HEK293 (cell line): ENCODE results near the gene SCN8A.

Experiments
- CTCF ChIA-PET: fragments of 350-600 bp; formaldehyde crosslinking; extraction: SDS; loops from one replicate; lab custom pipeline; 2021; ENCODE audit warnings: antibody characterized with exemption; lab: Yijun Ruan, JAX
- POLR2A ChIA-PET: fragments of 300-600 bp; formaldehyde crosslinking; extraction: SDS; loops from one replicate; lab custom pipeline; 2020; ENCODE audit warnings: antibody characterized with exemption, inconsistent platforms; lab: Yijun Ruan, JAX
- H3K27ac ChIP-seq: fragments of 200-500 bp; sonication (Bioruptor generic); 2 replicates; pipeline ENCODE4 v1.5.1; 2014; ENCODE audit warnings: low read depth, low read length, control low read depth, inconsistent platforms; ENCODE audit errors: extremely low read depth
- H3K36me3 ChIP-seq, 2 experiments: fragments of 200-500 bp in 1 of 2; sonication (Bioruptor generic) in 1 of 2; 1 replicate in 1 of 2; 2 replicates in 1 of 2; pipeline ENCODE4 v1.5.1; 2014 to 2017; ENCODE audit warnings: inconsistent platforms in 2 of 2, low read length in 2 of 2; ENCODE audit not compliant: control insufficient read depth in 2 of 2, insufficient read depth in 1 of 2
- H3K4me1 ChIP-seq: fragments of 200-500 bp; sonication (Bioruptor generic); 2 replicates; pipeline ENCODE4 v1.5.1; 2014; ENCODE audit warnings: mild to moderate bottlenecking, low read length, inconsistent platforms; ENCODE audit not compliant: control insufficient read depth, insufficient read depth
- H3K4me3 ChIP-seq: 2 replicates; pipeline ENCODE4 v1.5.1; 2011; ENCODE audit warnings: low read depth, mild to moderate bottlenecking, control low read depth, low read length, moderate library complexity
- H3K9me3 ChIP-seq: fragments of 200-500 bp; sonication (Bioruptor generic); 2 replicates; pipeline ENCODE4 v1.5.1; 2014; ENCODE audit warnings: low read depth, low read length, inconsistent platforms; ENCODE audit not compliant: control insufficient read depth, insufficient read depth
- BCL11A ChIP-seq: fragments of 450-650 bp; formaldehyde crosslinking; IDR thresholded peaks from 2 replicates; pipeline ENCODE4 v1.5.1; 2016; ENCODE audit warnings: low read depth, missing biosample characterization, missing genetic modification characterization
- HOXA7 ChIP-seq: sonication (generic); formaldehyde crosslinking; IDR thresholded peaks from 2 replicates; pipeline ENCODE4 v1.8.1; 2022; ENCODE audit warnings: missing genetic modification reagents, borderline replicate concordance
- OSR2 ChIP-seq: fragments of 450-650 bp; formaldehyde crosslinking; IDR thresholded peaks from 2 replicates; pipeline ENCODE4 v1.5.1; 2016; ENCODE audit warnings: missing biosample characterization, missing genetic modification characterization
- SCRT1 ChIP-seq: fragments of 450-650 bp; formaldehyde crosslinking; IDR thresholded peaks from 2 replicates; pipeline ENCODE4 v1.5.1; 2016; ENCODE audit warnings: missing biosample characterization, missing genetic modification characterization, borderline replicate concordance
- ZBTB17 ChIP-seq: fragments of 450-650 bp; formaldehyde crosslinking; IDR thresholded peaks from 2 replicates; pipeline ENCODE4 v1.5.1; 2016; ENCODE audit warnings: missing biosample characterization, missing genetic modification characterization
- ZNF140 ChIP-seq: fragments of 450-650 bp; formaldehyde crosslinking; IDR thresholded peaks from 2 replicates; pipeline ENCODE4 v1.5.1; 2016; ENCODE audit warnings: missing biosample characterization, missing genetic modification characterization
- ZNF2 ChIP-seq: fragments of 450-650 bp; formaldehyde crosslinking; IDR thresholded peaks from 2 replicates; pipeline ENCODE4 v1.5.1; 2016; ENCODE audit warnings: missing biosample characterization, missing genetic modification characterization
- ZNF433 ChIP-seq: fragments of 450-650 bp; formaldehyde crosslinking; IDR thresholded peaks from 2 replicates; pipeline ENCODE4 v1.5.1; 2016; ENCODE audit warnings: missing biosample characterization, missing genetic modification characterization, low read depth
- ZNF548 ChIP-seq: fragments of 450-650 bp; formaldehyde crosslinking; IDR thresholded peaks from 2 replicates; pipeline ENCODE4 v1.5.1; 2016; ENCODE audit warnings: missing biosample characterization, missing genetic modification characterization
- ZNF561 ChIP-seq: fragments of 450-650 bp; IDR thresholded peaks from 2 replicates; pipeline ENCODE4 v1.5.1; 2018; ENCODE audit warnings: missing biosample characterization, missing genetic modification characterization, borderline replicate concordance
- ZNF571 ChIP-seq: fragments of 450-650 bp; formaldehyde crosslinking; IDR thresholded peaks from 2 replicates; pipeline ENCODE4 v1.5.0; 2017; ENCODE audit warnings: missing biosample characterization, missing genetic modification characterization
- ZNF600 ChIP-seq: fragments of 450-650 bp; formaldehyde crosslinking; IDR thresholded peaks from 2 replicates; pipeline ENCODE4 v1.5.1; 2016; ENCODE audit warnings: missing biosample characterization, missing genetic modification characterization
- ZNF658 ChIP-seq: fragments of 450-650 bp; formaldehyde crosslinking; IDR thresholded peaks from 2 replicates; pipeline ENCODE4; 2016; ENCODE audit warnings: missing biosample characterization, missing genetic modification characterization
- ZNF747 ChIP-seq: fragments of 450-650 bp; formaldehyde crosslinking; IDR thresholded peaks from 2 replicates; pipeline ENCODE4 v1.5.1; 2016; ENCODE audit warnings: missing biosample characterization, missing genetic modification characterization
- ZNF830 ChIP-seq: fragments of 450-650 bp; IDR thresholded peaks from 2 replicates; pipeline ENCODE4 v1.5.0; 2018; ENCODE audit warnings: missing biosample characterization, missing genetic modification characterization, low read depth, mild to moderate bottlenecking, moderate library complexity
- ZSCAN23 ChIP-seq: fragments of 450-650 bp; formaldehyde crosslinking; IDR thresholded peaks from 2 replicates; pipeline ENCODE4 v1.5.1; 2016; ENCODE audit warnings: missing biosample characterization, missing genetic modification characterization
- TF ChIP-seq, protein P1 (sequence below): fragments of 450-650 bp; formaldehyde crosslinking; IDR thresholded peaks from 2 replicates; pipeline ENCODE4 v1.5.1; 2016; ENCODE audit warnings: missing biosample characterization, missing genetic modification characterization
- TF ChIP-seq, protein P2 (sequence below): fragments of 450-650 bp; formaldehyde crosslinking; IDR thresholded peaks from 2 replicates; pipeline ENCODE4 v1.5.1; 2016; ENCODE audit warnings: missing biosample characterization, missing genetic modification characterization
- TF ChIP-seq, protein P3 (sequence below): fragments of 450-650 bp; formaldehyde crosslinking; IDR thresholded peaks from 2 replicates; pipeline ENCODE4 v1.5.1; 2017; ENCODE audit warnings: missing biosample characterization, missing genetic modification characterization
- TF ChIP-seq, protein P4 (sequence below): fragments of 450-650 bp; formaldehyde crosslinking; IDR thresholded peaks from 2 replicates; pipeline ENCODE4 v1.5.1; 2016; ENCODE audit warnings: missing biosample characterization, missing genetic modification characterization
- TF ChIP-seq, protein P5 (sequence below): fragments of 450-650 bp; formaldehyde crosslinking; IDR thresholded peaks from 2 replicates; pipeline ENCODE4 v1.5.1; 2016; ENCODE audit warnings: missing biosample characterization, missing genetic modification characterization
- TF ChIP-seq, protein P6 (sequence below): sonication (generic); formaldehyde crosslinking; IDR thresholded peaks from 2 replicates; pipeline ENCODE4 v1.8.1; 2022; ENCODE audit warnings: mild to moderate bottlenecking, moderate library complexity, missing genetic modification reagents

Gene SCN8A

DNA sequence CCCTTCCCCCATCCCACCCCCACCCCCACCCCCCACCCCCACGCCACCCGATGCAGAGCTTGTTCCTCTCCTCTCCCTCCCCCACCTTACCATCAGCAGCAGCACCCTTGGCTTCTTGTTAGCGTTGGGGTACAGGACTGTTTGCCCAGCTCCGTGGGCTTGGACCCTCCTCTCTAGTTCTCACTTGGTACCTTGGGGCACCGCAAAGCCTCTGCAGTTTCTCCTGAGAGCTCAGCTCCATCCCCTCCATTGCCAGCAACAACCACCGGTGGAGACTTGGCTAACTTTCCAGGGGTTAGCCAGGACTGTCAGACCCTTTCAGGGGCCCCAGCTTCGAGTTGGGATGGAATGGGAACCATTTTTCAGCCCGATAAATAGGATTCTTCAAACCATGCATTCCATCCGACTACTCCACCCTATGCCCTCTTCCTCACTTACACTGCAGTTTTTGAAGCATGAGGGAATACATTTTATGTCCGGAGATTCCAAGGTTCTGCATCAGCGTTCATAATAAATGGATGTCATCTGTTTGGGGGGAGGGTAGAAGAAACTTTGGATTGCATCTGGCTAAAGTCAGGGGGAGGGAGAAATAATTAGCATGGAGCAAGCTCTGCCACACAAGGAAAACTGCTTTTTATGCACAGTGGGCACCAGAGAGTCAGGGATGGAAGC, 1.1 kb downstream of the SCN8A start (continued):
- TF ChIP-seq, protein P1, sequence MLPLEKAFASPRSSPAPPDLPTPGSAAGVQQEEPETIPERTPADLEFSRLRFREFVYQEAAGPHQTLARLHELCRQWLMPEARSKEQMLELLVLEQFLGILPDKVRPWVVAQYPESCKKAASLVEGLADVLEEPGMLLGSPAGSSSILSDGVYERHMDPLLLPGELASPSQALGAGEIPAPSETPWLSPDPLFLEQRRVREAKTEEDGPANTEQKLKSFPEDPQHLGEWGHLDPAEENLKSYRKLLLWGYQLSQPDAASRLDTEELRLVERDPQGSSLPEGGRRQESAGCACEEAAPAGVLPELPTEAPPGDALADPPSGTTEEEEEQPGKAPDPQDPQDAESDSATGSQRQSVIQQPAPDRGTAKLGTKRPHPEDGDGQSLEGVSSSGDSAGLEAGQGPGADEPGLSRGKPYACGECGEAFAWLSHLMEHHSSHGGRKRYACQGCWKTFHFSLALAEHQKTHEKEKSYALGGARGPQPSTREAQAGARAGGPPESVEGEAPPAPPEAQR (tag by site-specific recombination): no peak

DNA sequence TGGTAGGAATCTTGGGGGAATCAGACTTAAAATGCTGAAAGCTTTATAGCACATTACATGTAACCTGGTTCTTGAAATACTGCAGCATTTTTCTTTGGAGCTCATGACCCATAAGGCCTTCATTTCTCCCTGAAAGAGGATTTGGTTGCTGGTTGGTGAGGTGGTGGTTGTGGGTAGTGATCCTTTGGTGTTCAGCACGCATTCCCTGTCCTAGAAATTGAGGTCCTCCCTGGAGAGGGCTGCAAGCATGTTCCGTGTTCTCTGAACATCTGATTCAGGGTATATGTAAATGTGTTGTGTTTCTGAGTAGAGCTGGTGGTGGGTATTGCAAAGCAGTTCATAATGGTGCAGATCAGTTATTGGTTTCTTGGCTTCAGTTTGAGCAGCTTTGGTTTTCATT, 2.0 kb downstream of the SCN8A start:
- ChIA-PET CTCF (interaction anchor here (0.6 to 1.4 kb wide), 7 partner anchors 27 to 337 kb away, joined by 3 to 4 read pairs (median 3); no protein-coding TSS in a partner anchor), POLR2A (no interaction called here)
- H3K4me3 ChIP-seq: no peak overlapping the region

DNA sequence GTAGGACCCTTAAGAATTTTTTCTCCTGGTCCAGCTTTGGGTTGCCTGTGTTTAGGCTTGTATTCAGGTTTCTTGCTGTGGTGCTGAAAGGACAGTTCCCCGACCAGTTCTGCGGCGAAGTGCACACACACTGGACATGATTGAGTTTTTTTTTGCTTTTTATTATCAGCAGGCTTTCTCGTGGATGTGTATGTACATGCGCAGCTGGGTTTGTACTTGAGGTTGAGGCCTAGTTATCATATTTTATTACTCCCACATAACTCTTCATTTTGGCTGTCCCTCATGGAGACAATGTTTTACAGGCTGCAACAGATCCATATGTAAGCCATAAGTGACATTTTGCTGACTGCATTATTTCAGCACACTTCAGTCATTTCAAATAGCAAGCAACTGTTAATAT, 2.5 kb downstream of the SCN8A start:
- Histone ChIP-seq H3K36me3 (no peaks in the 10 kb centered on the region), H3K4me1 (no peaks in the 10 kb centered on the region)
- POLR2A ChIA-PET: no interaction called here
- CTCF ChIA-PET: interaction anchor here (0.6 to 1.4 kb wide), 5 partner anchors 27 to 282 kb away, joined by 3 to 4 read pairs (median 4); no protein-coding TSS in a partner anchor
- TF ChIP-seq, protein P2, sequence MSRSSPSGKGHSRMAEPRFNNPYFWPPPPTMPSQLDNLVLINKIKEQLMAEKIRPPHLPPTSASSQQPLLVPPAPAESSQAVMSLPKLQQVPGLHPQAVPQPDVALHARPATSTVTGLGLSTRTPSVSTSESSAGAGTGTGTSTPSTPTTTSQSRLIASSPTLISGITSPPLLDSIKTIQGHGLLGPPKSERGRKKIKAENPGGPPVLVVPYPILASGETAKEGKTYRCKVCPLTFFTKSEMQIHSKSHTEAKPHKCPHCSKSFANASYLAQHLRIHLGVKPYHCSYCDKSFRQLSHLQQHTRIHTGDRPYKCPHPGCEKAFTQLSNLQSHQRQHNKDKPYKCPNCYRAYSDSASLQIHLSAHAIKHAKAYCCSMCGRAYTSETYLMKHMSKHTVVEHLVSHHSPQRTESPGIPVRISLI (tag by site-specific recombination): peak; percentile 50; the same call in 1 of the 2 replicates
- TF ChIP-seq ZNF747 (tag by site-specific recombination): no peak
- TF ChIP-seq, protein P3, sequence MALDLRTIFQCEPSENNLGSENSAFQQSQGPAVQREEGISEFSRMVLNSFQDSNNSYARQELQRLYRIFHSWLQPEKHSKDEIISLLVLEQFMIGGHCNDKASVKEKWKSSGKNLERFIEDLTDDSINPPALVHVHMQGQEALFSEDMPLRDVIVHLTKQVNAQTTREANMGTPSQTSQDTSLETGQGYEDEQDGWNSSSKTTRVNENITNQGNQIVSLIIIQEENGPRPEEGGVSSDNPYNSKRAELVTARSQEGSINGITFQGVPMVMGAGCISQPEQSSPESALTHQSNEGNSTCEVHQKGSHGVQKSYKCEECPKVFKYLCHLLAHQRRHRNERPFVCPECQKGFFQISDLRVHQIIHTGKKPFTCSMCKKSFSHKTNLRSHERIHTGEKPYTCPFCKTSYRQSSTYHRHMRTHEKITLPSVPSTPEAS: peak; percentile 23; the same call in 1 of the 2 replicates
- TF ChIP-seq, protein P4, sequence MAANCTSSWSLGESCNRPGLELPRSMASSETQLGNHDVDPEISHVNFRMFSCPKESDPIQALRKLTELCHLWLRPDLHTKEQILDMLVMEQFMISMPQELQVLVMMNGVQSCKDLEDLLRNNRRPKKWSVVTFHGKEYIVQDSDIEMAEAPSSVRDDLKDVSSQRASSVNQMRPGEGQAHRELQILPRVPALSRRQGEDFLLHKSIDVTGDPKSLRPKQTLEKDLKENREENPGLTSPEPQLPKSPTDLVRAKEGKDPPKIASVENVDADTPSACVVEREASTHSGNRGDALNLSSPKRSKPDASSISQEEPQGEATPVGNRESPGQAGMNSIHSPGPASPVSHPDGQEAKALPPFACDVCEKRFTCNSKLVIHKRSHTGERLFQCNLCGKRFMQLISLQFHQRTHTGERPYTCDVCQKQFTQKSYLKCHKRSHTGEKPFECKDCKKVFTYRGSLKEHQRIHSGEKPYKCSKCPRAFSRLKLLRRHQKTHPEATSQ (tag by site-specific recombination): no peak
- TF ChIP-seq ZSCAN23 (tag by site-specific recombination): no peak
- TF ChIP-seq, protein P5, sequence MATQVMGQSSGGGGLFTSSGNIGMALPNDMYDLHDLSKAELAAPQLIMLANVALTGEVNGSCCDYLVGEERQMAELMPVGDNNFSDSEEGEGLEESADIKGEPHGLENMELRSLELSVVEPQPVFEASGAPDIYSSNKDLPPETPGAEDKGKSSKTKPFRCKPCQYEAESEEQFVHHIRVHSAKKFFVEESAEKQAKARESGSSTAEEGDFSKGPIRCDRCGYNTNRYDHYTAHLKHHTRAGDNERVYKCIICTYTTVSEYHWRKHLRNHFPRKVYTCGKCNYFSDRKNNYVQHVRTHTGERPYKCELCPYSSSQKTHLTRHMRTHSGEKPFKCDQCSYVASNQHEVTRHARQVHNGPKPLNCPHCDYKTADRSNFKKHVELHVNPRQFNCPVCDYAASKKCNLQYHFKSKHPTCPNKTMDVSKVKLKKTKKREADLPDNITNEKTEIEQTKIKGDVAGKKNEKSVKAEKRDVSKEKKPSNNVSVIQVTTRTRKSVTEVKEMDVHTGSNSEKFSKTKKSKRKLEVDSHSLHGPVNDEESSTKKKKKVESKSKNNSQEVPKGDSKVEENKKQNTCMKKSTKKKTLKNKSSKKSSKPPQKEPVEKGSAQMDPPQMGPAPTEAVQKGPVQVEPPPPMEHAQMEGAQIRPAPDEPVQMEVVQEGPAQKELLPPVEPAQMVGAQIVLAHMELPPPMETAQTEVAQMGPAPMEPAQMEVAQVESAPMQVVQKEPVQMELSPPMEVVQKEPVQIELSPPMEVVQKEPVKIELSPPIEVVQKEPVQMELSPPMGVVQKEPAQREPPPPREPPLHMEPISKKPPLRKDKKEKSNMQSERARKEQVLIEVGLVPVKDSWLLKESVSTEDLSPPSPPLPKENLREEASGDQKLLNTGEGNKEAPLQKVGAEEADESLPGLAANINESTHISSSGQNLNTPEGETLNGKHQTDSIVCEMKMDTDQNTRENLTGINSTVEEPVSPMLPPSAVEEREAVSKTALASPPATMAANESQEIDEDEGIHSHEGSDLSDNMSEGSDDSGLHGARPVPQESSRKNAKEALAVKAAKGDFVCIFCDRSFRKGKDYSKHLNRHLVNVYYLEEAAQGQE (tag by site-specific recombination): peak; percentile 95
- TF ChIP-seq ZNF2: 0 out of 2 replicates have a peak, but pooled peaks have one; percentile 26
- TF ChIP-seq HOXA7 (CRISPR knock-in tag): no peak
- no peak for TF ChIP-seq ZBTB17 (tag by site-specific recombination)
- no peak for TF ChIP-seq ZNF548 (tag by site-specific recombination)
- 0 out of 2 replicates have a peak, but pooled peaks have one; percentile 43 for TF ChIP-seq ZNF600 (tag by site-specific recombination)
- TF ChIP-seq, protein P6, sequence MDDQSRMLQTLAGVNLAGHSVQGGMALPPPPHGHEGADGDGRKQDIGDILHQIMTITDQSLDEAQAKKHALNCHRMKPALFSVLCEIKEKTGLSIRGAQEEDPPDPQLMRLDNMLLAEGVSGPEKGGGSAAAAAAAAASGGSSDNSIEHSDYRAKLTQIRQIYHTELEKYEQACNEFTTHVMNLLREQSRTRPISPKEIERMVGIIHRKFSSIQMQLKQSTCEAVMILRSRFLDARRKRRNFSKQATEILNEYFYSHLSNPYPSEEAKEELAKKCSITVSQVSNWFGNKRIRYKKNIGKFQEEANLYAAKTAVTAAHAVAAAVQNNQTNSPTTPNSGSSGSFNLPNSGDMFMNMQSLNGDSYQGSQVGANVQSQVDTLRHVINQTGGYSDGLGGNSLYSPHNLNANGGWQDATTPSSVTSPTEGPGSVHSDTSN: no peak
- TF ChIP-seq ZNF140 (tag by site-specific recombination): no peak
- TF ChIP-seq ZNF830 (tag by site-specific recombination): no peak
- no peak for TF ChIP-seq ZNF571 (tag by site-specific recombination)
- TF ChIP-seq, all 188 proteins: peak for 5
- Histone ChIP-seq H3K4me3 (no peak overlapping the region), H3K9me3 (no peaks in the 10 kb centered on the region), H3K27ac (no peak overlapping the region)

More for the DNA sequence above, 2.0 kb downstream of the SCN8A start:
- Histone ChIP-seq H3K27ac (no peak overlapping the region), H3K4me1 (no peaks in the 10 kb centered on the region), H3K9me3 (no peaks in the 10 kb centered on the region), H3K36me3 (no peaks in the 10 kb centered on the region)
- TF ChIP-seq ZNF658 (tag by site-specific recombination) (no peak), ZNF433 (tag by site-specific recombination) (no peak), OSR2 (tag by site-specific recombination) (no peak), ZNF561 (tag by site-specific recombination) (no peak), HOXA7 (CRISPR knock-in tag) (no peak), BCL11A (no peak), SCRT1 (tag by site-specific recombination) (no peak)
